NCI-H1092 treated with DMSO at 0.1 percent for 48 hours (cell line): ENCODE data around the gene CELA2B.

Experiments
- DNase-seq: peaks from one replicate; lab custom pipeline; 2025; lab: John Stamatoyannopoulos, UW

The CELA2B gene

DNA sequence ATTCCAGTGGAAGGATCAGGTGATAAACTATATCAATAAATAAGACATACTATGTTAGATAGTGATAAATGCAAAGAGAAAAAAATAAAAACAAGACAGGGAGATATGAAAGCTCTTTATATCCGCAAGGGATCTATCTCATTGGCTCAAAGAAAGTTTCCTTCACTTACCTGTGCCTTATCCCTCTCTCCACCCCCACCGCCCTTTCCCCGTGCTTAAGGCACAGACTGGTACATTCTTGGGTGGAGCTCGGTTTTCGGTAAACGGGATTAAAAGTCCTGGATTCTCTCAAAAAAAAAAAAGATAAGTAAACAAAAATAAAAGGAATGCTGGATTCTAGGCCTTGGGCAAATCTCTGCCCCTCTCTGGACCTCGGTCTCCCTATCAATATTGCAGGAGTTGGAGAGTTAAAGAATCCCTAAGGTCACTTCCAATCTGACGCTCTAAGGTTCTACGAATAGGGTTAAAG, 50.2 kb downstream of the CELA2B start:
- DNase-seq, result no peak

DNA sequence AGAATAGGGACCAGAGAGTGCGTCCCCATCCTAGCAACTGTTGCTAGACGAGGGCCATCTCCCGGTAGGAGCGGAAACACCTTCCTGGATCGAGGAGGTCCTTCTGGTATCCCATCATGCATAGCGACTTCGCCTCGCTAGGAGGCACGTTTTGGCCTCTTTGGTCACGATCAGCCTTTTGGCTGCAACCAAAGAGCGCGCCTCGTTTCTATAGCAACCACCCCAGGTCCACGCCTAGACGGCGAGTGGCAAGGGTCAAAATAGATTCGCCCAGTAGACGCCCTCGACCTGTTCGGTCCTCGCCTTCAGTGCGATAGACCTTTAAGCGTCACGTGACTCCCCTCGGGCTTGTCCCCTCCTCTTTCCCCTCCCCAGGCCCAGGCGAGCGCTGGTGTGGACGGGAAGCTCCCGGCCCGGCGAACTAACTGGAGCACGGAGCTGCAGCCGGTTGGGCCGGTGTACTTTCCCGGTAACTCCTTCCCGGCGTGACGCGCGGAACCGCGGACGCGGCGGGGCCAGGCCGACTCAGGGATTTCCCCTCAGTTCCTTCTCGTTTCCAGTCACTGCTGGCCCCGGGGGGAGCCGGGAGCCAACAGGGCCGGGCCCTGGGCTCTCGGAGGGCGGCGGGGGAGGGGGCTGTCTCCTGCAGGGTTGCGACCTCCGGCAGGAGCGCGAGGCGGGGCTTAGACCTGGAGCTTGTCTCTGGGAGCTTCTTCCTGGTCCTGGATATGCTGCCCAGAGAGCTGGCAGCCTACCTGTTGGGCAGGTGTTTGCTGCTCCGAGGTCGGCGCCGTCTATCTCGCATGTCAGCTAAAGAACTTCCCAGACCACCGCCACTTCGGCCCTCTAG, 50.8 kb downstream of the CELA2B start, which contains the start of gene DNAJC16:
DNAJC16 (plus strand) TSS at position 359 of the 850 bp plus-strand sequence. CDS start 2,258 bp downstream, outside the sequence.
- peak; percentile 100 for DNase-seq

DNA sequence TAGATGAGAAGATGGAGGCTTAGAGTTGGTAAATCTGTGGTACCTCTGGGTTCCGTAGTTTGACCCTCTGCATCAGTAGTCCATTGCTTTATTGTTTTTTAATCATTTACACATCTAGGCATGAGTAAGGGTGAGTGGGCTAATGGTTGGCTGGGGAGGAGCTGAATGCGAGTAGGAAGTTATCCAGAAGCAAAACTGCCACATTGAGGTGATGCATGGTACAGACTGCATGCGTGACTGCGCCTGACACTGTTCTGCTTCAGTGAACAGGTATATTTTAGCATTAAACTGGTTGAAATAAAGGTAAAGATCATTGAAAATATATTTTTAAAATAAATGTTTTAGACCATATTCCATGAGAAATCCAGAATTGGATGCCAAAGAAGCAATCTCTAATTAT, 55.1 kb downstream of the CELA2B start:
- DNase-seq, result no peak

DNA sequence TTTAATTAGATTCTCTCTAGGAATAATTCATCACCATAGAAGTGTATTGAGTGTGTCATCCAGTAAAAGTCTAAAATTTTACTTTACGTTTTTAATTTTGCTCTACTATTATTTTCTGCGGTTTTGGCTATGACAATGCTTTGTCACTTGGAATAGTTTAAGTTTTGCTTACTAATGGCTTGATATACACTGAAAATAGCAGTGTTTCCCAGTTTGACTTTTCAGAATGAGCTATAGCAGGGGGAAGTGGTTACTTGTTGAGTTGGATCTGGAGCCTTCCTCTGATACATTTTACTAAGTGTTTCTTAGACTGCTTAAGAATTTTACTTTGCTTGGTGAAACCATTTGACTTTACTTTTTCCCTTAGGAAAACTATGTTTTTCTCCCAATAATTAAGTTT, 55.8 kb downstream of the CELA2B start:
- DNase-seq, result no peak

DNA sequence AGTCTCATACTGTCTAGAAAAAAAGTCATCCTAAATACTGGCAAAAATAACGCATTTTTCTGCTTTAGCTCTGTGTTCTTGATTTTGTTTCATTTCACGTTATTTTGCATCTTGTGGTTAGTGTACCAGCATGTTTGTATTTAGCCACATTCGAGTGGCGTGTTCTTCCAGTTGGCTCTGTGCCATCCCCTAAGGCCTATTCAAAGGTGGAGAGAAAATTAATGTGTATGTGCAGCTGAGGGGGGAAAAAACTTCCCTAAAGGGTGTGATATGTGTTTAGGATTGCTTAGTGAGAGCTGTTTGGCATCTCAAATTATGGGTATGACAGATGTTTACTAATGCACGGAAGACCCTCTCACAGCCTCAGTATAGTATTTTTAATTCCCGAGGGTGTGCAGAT, 62.9 kb downstream of the CELA2B start:
- no peak for DNase-seq

DNA sequence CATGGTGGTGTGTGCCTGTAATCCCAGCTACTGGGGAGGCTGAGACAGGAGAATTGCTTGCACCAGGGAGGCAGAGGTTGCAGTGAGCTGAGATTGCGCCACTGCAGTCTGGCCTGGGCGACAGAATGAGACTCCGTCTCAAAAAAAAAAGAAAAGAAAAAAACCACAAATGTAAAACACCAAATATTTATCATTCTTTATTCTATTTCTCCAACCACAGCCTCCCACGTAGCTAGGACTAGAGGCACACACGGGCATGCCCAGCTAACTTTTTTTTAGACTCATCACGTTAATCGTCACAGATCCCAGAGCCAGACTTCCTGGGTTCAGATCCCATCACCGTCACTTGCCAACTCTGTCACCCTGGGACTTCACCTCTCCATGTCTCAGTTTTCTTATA, 64.3 kb downstream of the CELA2B start:
- no peak for DNase-seq
